GM18907 (cell line): ENCODE results near the gene APOBEC4.
"Not testable (repeated sequence)": the region's sequence is repeated elsewhere in the genome, so short reads cannot be mapped to it uniquely, and the experiment has no call there.

Experiments used
- ATAC-seq: cut with Tn5 transposase; IDR thresholded peaks from one replicate; pipeline ENCODE4 v1.9.1; 2021; ENCODE audit warnings: mild to moderate bottlenecking, moderate library complexity; ENCODE audit not compliant: unreplicated experiment

The APOBEC4 gene

GRCh38 chr1:183635099-183635605 lies 18.0 kb downstream of the APOBEC4 start:
- peak; percentile 9 for ATAC-seq

- ATAC-seq: no peak
Measured at GRCh38 chr1:183634429-183635065, 18.6 kb downstream of the APOBEC4 start.

GRCh38 chr1:183633676-183634343 lies 19.3 kb downstream of the APOBEC4 start:
- ATAC-seq: peak; percentile 53

- ATAC-seq: no peak
Measured at GRCh38 chr1:183632964-183633363, 20.2 kb downstream of the APOBEC4 start.

- no peak for ATAC-seq
Measured at GRCh38 chr1:183632114-183632513, 21.0 kb downstream of the APOBEC4 start.

- no peak for ATAC-seq
Measured at GRCh38 chr1:183630748-183631147, 22.4 kb downstream of the APOBEC4 start.

- ATAC-seq: no peak
Measured at GRCh38 chr1:183628537-183628936, 24.6 kb downstream of the APOBEC4 start.

- ATAC-seq: not testable (repeated sequence)
Measured at GRCh38 chr1:183626236-183626635, 26.9 kb downstream of the APOBEC4 start.

- ATAC-seq: peak; percentile 83
Measured at GRCh38 chr1:183622884-183623785, 30.0 kb downstream of the APOBEC4 start.

- no peak for ATAC-seq
Measured at GRCh38 chr1:183622013-183622412, 31.1 kb downstream of the APOBEC4 start.

- ATAC-seq: no peak
Measured at GRCh38 chr1:183620311-183620710, 32.8 kb downstream of the APOBEC4 start.

GRCh38 chr1:183619781-183620180 lies 33.3 kb downstream of the APOBEC4 start:
- ATAC-seq: no peak

GRCh38 chr1:183618202-183618601 lies 34.9 kb downstream of the APOBEC4 start:
- not testable (repeated sequence) for ATAC-seq

GRCh38 chr1:183612975-183613374 lies 40.1 kb downstream of the APOBEC4 start:
- not testable (repeated sequence) for ATAC-seq

GRCh38 chr1:183612407-183612806 lies 40.7 kb downstream of the APOBEC4 start:
- ATAC-seq: no peak

- no peak for ATAC-seq
Measured at GRCh38 chr1:183611021-183611420, 42.1 kb downstream of the APOBEC4 start.

- ATAC-seq: no peak
Measured at GRCh38 chr1:183609759-183610452, 43.2 kb downstream of the APOBEC4 start.

- ATAC-seq: peak; percentile 40
Measured at GRCh38 chr1:183609313-183609712, 43.8 kb downstream of the APOBEC4 start.

GRCh38 chr1:183607322-183607980 lies 45.7 kb downstream of the APOBEC4 start:
- ATAC-seq: peak; percentile 41

- ATAC-seq: no peak
Measured at GRCh38 chr1:183605904-183606303, 47.2 kb downstream of the APOBEC4 start.
